Progenitor cell of endocrine pancreas (in vitro differentiated cells): Measurements from ENCODE around the gene SEMA3F. TPM values are rescaled to one million over a fixed set of nuclear protein-coding genes. Genes with fewer than 3 reads are reported as not detected.

ENCODE experiments used
- DNase-seq: peaks from one replicate; pipeline ENCODE4 v3.0.0; 2021; ENCODE audit warnings: low spot score; ENCODE audit not compliant: unreplicated experiment
- H3K27ac Mint-ChIP-seq: 2 replicates; pipeline ENCODE4 v1.8.0; 2021; ENCODE audit warnings: mild to moderate bottlenecking, moderate library complexity, mixed read lengths
- H3K27me3 Mint-ChIP-seq: 2 replicates; pipeline ENCODE4 v1.8.0; 2021; ENCODE audit warnings: mixed read lengths
- H3K36me3 Mint-ChIP-seq: 2 replicates; pipeline ENCODE4 v1.8.0; 2022; ENCODE audit warnings: mixed read lengths; ENCODE audit not compliant: insufficient read depth
- H3K4me1 Mint-ChIP-seq: 2 replicates; pipeline ENCODE4 v1.8.0; 2021; ENCODE audit warnings: low read depth, mixed read lengths
- H3K4me3 Mint-ChIP-seq: 2 replicates; pipeline ENCODE4 v1.8.0; 2021; ENCODE audit warnings: low read depth, mild to moderate bottlenecking, moderate library complexity, mixed read lengths
- H3K9me3 Mint-ChIP-seq: 2 replicates; pipeline ENCODE4 v1.8.0; 2021; ENCODE audit warnings: low read depth, mixed read lengths
- total RNA-seq: library from RNA; stranded (reverse); gene quantifications from 2 replicates; pipeline ENCODE4 v1.2.1, GENCODE V29; 2021
- TF ChIP-seq, protein P1 (sequence below): fragments of 200-600 bp; sonication (generic); IDR thresholded peaks from one replicate; pipeline ENCODE4 v1.5.0; 2021; ENCODE audit warnings: antibody characterized with exemption, mild to moderate bottlenecking; ENCODE audit not compliant: unreplicated experiment

SEMA3F gene
- total RNA-seq, 1 donor from 2014 or later = 23.6 TPM

- Mint-ChIP-seq H3K36me3 (peaks cover 2% of the 10 kb centered on the region), H3K27me3 (no peaks in the 10 kb centered on the region), H3K4me1 (peaks cover 25% of the 10 kb centered on the region), H3K4me3 (no peak overlapping the region), H3K27ac (no peak overlapping the region), H3K9me3 (no peaks in the 10 kb centered on the region)
- DNase-seq = no peak
- TF ChIP-seq, protein P1, sequence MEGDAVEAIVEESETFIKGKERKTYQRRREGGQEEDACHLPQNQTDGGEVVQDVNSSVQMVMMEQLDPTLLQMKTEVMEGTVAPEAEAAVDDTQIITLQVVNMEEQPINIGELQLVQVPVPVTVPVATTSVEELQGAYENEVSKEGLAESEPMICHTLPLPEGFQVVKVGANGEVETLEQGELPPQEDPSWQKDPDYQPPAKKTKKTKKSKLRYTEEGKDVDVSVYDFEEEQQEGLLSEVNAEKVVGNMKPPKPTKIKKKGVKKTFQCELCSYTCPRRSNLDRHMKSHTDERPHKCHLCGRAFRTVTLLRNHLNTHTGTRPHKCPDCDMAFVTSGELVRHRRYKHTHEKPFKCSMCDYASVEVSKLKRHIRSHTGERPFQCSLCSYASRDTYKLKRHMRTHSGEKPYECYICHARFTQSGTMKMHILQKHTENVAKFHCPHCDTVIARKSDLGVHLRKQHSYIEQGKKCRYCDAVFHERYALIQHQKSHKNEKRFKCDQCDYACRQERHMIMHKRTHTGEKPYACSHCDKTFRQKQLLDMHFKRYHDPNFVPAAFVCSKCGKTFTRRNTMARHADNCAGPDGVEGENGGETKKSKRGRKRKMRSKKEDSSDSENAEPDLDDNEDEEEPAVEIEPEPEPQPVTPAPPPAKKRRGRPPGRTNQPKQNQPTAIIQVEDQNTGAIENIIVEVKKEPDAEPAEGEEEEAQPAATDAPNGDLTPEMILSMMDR = no peak
Observed at GRCh38 chr3:50162034-50162883, 7.1 kb downstream of the SEMA3F start.

GRCh38 chr3:50163572-50164455 lies 8.7 kb downstream of the SEMA3F start:
- no peaks in the 10 kb centered on the region for H3K9me3 Mint-ChIP-seq
- H3K4me3 Mint-ChIP-seq = no peak overlapping the region
- DNase-seq = no peak
- H3K4me1 Mint-ChIP-seq = peaks cover 20% of the 10 kb centered on the region
- TF ChIP-seq, protein P1 = no peak
- H3K27me3 Mint-ChIP-seq = no peaks in the 10 kb centered on the region
- peaks cover 2% of the 10 kb centered on the region for H3K36me3 Mint-ChIP-seq
- no peak overlapping the region for H3K27ac Mint-ChIP-seq

GRCh38 chr3:50164481-50164880 lies 9.4 kb downstream of the SEMA3F start:
- H3K4me1 Mint-ChIP-seq = peaks cover 19% of the 10 kb centered on the region
- H3K27me3 Mint-ChIP-seq = no peaks in the 10 kb centered on the region
- H3K36me3 Mint-ChIP-seq = peaks cover 2% of the 10 kb centered on the region
- H3K9me3 Mint-ChIP-seq = no peaks in the 10 kb centered on the region
- H3K27ac Mint-ChIP-seq = no peak overlapping the region
- DNase-seq = no peak
- H3K4me3 Mint-ChIP-seq = no peak overlapping the region
- TF ChIP-seq, protein P1 = no peak

- Mint-ChIP-seq H3K27ac (no peak overlapping the region), H3K4me1 (peaks cover 17% of the 10 kb centered on the region), H3K27me3 (no peaks in the 10 kb centered on the region), H3K4me3 (no peak overlapping the region), H3K9me3 (no peaks in the 10 kb centered on the region), H3K36me3 (no peaks in the 10 kb centered on the region)
- TF ChIP-seq, protein P1 = no peak
- no peak for DNase-seq
Observed at GRCh38 chr3:50164984-50165909, 10.1 kb downstream of the SEMA3F start.
